NCI-H446 (cell line): Measurements from ENCODE around the gene BHMT2.

Source experiments
- DNase-seq, 2 experiments: peaks; one replicate each; lab custom pipeline; 2025; lab: John Stamatoyannopoulos, UW

The BHMT2 gene

DNA sequence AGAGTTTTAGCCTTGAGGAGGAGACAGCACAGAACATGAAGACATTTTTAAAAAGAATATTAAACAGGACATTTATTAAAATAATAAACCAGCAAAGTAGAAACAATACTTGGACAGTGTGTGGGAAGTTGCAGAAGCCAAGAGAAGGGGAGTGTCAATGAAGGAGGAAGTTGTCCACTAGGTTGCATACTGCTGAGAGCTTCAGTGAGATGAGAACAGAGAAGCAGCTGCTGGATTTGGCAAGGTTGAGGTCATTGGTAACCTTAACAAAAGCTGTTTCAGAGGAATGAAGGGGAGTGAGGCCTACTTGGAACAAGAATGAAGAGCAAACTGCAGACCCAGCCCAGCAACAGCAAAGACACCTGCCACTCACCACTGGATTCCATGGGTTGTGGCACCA lies 53.4 kb downstream of the BHMT2 start:
- DNase-seq: no peak

DNA sequence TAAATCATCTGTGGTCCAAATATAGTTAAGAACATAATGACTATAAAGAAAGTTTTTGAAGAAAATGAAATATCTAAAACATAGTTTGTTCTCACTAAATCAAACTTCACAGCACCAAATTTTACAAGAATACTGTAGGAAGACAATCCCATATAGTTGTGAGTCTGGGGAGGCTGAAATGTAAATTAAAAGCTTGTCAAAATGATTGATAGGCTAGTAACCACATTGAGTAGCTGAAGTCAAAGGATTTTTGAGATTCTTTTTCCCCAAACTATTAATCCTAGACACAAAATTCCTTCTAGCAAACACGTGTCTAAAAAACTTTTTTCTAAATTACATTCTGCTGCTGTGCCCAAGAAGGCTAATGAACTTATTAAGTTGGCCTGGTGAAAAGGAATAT lies 55.0 kb downstream of the BHMT2 start:
- no peak for DNase-seq

DNA sequence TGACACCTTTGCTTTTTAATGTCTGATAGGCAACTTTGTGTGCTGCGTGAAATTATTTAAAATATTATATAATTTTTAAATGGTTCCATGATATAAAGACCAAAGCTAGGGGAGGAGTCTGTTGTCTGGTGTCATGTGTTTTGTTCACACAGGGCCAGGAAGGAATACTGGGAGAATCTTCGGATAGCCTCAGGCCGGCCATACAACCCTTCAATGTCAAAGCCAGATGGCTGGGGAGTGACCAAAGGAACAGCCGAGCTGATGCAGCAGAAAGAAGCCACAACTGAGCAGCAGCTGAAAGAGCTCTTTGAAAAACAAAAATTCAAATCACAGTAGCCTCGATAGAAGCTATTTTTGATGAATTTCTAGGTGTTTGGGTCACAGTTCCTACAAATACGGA lies 61.2 kb downstream of the BHMT2 start:
- DNase-seq: no peak

DNA sequence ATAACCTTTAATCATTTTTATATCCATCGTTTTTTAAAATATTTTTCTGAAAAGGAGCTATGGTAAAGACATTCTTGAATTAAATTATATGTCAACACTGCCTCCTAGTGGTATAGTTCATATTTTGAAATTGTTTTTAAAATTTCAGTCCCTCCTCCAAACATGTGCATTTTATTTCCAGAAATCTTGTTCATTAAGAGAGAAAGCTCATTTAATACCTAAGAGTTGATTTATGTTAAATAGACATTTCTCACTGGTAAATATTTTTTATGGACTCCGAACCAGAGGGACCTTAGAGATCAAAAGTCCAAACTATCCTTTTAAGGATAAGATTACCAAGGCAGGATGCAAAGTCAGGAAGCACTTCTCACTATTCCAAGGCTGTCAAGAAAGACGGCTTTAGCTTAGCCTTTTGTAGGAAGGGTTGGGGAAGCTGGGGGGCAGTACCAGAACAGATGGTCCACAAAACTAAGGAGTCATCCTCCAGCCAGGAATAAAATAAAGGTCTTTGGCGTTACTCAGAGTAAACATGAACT lies 63.6 kb downstream of the BHMT2 start:
- peak in 1 of 2 experiments; percentile 63 for DNase-seq

DNA sequence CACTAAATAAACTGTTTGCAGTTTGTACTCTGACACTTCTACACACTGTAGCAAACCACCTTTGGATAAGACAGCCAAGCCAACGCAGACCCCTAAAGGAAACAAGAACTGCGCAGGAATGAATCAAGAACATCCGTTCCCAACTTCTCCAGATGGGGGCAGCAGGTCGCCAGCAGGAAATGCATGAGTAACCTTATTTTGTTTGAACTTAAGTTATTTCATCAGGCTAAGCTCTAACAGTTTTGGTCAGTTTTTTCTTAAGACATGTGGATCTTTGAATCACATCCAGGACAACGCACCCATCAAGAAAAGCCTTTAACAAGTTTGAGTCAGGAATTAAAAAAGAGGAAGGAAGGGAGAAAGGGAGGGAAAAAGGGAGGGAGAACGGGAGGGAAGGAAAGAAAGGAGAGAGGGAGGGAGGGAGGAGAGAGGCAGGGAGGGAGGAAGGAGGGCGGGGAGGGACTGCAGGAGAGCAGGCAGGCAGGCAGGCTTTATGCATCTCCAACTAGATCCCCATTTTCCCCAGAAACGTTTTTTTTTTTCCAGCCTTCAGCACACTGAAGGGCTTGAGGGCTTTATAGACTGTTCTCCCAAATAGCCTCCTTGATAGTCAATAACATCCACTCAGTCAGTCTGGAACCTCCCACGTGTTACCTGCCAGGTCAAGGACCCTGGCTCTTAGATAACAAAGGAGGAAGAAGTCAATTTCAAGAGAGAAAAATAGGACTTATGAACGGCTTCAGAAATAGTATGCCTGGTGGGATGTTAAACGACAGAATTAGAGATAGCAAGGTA lies 64.3 kb downstream of the BHMT2 start:
- DNase-seq: peak; percentile 76 to 78

DNA sequence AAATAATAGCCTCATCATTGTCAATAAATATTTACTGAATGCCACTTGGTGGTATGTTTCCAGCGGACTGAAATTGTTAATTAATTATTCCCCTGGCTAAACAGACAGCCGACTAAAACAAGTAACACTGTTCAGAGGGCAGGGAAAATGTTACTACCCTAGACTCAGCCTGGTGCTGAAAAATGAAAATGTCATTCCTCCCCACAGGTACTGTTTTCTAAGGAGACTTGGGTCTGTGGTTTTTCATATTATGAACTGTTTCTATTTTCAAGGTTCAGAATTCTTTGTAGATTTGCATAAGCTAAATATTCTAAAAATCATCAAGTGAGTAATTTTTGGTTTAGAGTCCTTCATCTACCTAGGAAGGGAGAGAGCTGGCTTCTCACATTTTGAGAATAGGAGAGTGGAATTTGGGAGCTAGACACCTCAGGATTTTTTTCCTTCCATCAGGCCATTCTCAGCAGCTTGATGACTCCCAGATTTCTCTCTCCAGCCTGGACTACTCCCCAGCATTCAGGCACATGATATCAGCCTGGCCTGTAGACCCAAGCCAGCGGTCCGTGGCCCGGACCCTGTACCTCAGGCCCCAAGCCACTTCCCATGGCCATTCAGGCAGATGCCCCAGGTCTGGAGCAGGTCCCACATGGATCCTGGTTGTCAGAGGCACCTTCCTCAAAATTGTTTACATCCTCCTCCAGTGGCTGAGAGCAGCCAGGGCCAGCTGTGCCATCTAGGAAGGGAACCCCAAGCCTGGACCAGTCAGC lies 66.4 kb downstream of the BHMT2 start:
- DNase-seq: no peak

DNA sequence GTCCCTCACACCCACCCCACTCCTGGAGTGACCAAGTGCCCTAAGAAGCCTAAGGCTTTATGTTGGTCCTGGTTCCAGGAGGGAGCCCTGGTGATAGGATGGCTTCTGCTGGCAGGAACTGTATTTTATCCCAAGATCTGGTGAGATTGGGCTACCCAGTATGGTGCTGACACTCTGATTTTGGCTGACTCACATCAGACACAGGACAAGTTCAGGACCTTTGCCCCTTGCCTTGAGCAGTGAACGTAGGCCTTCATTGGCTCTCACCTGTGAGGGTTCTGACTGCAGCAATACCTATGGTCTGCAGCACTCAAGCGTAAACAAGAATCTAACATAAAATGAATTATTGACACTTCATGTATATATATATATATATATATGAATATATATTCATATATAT lies 67.1 kb downstream of the BHMT2 start:
- DNase-seq: no peak
